Left lung (tissue), 10 donors: ENCODE data around the gene SLC6A17. TPM values are rescaled to one million over a fixed set of nuclear protein-coding genes. Genes with fewer than 3 reads are reported as not detected.

Source experiments
- ATAC-seq: fragments of 200-7000 bp; cut with Tn5 transposase; one replicate; pipeline ENCODE4 v1.9.1; 2020; ENCODE audit warnings: moderate library complexity
- DNase-seq, 4 donors: peaks; one replicate each; pipeline ENCODE4 v3.0.0-alpha.2; 2013 to 2020
- H3K27ac ChIP-seq, 2 donors: fragments of 200-600 bp; sonication (generic) in 1 of 2; one replicate each; pipeline versions ENCODE4 v1.5.0 to v1.8.0; 2020 to 2021
- H3K27me3 ChIP-seq, 2 donors: fragments of 200-600 bp; sonication (generic) in 1 of 2; one replicate each; pipeline versions ENCODE4 v1.5.0 to v1.8.0; 2020 to 2021
- H3K36me3 ChIP-seq, 2 donors: fragments of 200-600 bp; sonication (generic) in 1 of 2; one replicate each; pipeline versions ENCODE4 v1.5.0 to v1.8.0; 2020 to 2021
- H3K4me1 ChIP-seq, 2 donors: fragments of 200-600 bp; one replicate each; pipeline ENCODE4 v1.8.0; 2021
- H3K4me3 ChIP-seq, 2 donors: fragments of 200-600 bp; sonication (generic) in 1 of 2; one replicate each; pipeline versions ENCODE4 v1.5.0 to v1.8.0; 2020 to 2021; ENCODE audit warnings: mild to moderate bottlenecking in 1 of 2
- H3K9me3 ChIP-seq, 2 donors: fragments of 200-600 bp; sonication (generic) in 1 of 2; one replicate each; pipeline versions ENCODE4 v1.5.0 to v1.8.0; 2020 to 2021
- intact Hi-C, 2 donors: fragments of 100-400 bp; cut with DNase I; formaldehyde crosslinking; loops; one replicate each; pipeline versions ENCODE4 v1.11.2 to v1.14.2; 2022
- polyA plus RNA-seq, 6 donors: library from polyadenylated mRNA; unstranded; fragments of 120-200 nt; gene quantifications; one replicate each; pipeline ENCODE4 v1.2.1, GENCODE V29; 2013; ENCODE audit not compliant: insufficient read length in 6 of 6
- total RNA-seq, 2 donors: library from RNA; stranded (reverse); fragmentation: NEBNext Ultra II Directional; extraction: Animal tissue kit (Norgen Biotek cat#: 25700); gene quantifications; one replicate each; pipeline ENCODE4 v1.2.1, GENCODE V29; 2021
- TF ChIP-seq, protein P1 (sequence below), 2 donors: fragments of 200-600 bp; sonication (generic) in 1 of 2; IDR thresholded peaks; one replicate each; pipeline versions ENCODE4 v1.5.0 to v1.8.0; 2021; ENCODE audit warnings: antibody characterized with exemption in 2 of 2
- donor health status: DM: no; HTN: yes; CAD: no.
- donor health status: DM: no; HTN: no; CAD: no.

The SLC6A17 gene
- total and polyA plus RNA-seq, 8 donors: 0.03 to 0.13 (median 0.04) TPM; not detected in 1

DNA sequence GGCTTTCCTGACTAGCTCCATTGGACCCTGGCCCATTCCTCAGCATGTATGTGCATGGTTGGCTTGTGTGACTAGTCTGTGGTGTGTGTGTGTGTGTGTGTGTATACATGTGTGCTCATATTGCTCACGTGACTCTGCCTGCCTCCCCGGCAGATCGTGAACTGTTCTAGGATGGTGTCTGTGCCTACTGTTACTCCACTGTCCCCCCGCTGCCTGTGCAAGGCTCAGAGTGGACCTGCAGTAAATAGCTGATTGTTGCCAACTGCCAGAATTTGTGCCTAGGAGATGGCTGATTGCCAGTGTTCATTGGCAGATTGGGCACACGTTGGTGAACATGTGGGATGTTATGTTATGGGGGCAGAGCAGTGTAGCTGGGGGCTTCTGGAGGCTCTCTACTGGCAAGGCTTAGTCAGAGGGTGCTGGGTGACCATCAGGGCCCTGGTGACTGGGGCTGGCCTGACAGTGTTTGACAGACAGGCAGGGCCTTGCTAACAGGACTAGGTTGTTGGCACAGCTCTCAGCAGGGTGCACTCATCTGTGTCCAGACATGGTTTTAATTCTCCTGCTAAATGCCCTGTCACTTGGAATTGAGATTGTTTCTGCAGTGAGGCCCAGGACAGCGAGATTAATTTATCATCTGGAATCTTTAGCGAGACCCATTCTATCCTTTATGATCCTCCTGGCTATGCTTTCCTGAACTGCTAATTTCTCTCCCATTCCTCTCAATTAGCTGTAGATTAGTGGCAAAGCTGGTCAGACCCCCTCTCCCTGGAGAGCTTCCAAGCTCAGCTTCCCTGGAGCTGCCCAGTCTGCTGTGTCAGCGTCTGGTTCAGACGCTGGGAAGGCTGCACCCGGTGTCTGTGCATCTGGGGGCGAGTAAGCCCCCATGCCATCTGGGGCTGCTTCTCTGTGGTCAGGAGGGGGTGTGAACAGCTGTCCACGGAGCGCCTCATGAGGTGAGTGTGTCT is 20.8 kb downstream of the SLC6A17 start:
- Histone ChIP-seq H3K36me3 (no peaks in the 10 kb centered on the region), H3K4me1 (no peaks in the 10 kb centered on the region), H3K27me3 (peaks cover 0 to 21% of the 10 kb centered on the region in 2 donors), H3K9me3 (no peaks in the 10 kb centered on the region), H3K27ac (no peak overlapping the region), H3K4me3 (no peak overlapping the region)
- TF ChIP-seq, protein P1, sequence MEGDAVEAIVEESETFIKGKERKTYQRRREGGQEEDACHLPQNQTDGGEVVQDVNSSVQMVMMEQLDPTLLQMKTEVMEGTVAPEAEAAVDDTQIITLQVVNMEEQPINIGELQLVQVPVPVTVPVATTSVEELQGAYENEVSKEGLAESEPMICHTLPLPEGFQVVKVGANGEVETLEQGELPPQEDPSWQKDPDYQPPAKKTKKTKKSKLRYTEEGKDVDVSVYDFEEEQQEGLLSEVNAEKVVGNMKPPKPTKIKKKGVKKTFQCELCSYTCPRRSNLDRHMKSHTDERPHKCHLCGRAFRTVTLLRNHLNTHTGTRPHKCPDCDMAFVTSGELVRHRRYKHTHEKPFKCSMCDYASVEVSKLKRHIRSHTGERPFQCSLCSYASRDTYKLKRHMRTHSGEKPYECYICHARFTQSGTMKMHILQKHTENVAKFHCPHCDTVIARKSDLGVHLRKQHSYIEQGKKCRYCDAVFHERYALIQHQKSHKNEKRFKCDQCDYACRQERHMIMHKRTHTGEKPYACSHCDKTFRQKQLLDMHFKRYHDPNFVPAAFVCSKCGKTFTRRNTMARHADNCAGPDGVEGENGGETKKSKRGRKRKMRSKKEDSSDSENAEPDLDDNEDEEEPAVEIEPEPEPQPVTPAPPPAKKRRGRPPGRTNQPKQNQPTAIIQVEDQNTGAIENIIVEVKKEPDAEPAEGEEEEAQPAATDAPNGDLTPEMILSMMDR (IDR thresholded peaks at IDR 0.05): no peak
- DNase-seq (no peak), ATAC-seq (no peak)
- intact Hi-C loops: no loop called here

DNA sequence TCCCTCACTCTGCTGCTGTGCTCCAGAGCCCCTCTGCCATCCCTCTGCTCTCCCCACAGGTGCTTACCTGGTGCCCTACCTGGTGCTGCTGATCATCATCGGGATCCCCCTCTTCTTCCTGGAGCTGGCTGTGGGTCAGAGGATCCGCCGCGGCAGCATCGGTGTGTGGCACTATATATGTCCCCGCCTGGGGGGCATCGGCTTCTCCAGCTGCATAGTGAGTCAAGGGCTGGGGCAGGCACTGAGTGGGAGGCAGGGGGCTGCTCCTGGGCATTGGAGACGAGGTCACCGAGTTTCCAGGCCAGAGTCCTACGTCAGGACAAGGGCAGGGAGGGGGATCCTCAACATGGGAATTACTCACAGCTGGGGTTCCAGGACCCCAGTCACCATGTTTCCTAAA is 21.7 kb downstream of the SLC6A17 start:
- no peaks in the 10 kb centered on the region for H3K9me3 ChIP-seq
- H3K27ac ChIP-seq: no peak overlapping the region
- H3K4me3 ChIP-seq: no peak overlapping the region
- peaks cover 0 to 21% of the 10 kb centered on the region in 2 donors for H3K27me3 ChIP-seq
- intact Hi-C loops: no loop called here
- ATAC-seq: no peak
- H3K4me1 ChIP-seq: no peaks in the 10 kb centered on the region
- TF ChIP-seq, protein P1 (IDR thresholded peaks at IDR 0.05): no peak
- no peaks in the 10 kb centered on the region for H3K36me3 ChIP-seq
- DNase-seq: no peak

DNA sequence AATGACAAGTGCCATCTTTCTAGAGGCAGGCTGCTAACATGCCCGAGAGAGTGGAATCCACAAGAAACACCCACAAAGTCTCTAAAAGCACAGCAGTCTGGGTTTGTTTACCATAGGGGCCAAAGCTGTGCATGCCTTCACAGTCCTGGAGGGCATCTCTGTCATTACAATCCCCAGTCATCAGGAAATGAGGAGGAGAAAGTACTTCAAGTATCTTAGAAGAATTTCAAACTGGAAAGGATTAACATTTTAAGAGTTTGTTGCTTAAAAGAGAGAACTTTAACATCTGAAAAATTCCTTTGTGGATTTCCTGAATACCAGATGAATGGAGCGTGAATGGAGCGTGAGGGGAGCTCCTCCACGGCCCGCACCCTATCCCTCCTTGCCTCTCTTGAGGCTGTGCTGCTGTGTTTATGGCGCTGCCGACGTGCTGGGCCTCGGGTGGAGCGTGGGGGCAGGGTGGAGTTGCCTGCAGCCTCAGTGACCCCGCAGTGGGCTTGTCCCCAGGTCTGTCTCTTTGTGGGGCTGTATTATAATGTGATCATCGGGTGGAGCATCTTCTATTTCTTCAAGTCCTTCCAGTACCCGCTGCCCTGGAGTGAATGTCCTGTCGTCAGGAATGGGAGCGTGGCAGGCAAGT is 23.3 kb downstream of the SLC6A17 start:
- H3K27me3 ChIP-seq: peaks cover 0 to 21% of the 10 kb centered on the region in 2 donors
- H3K4me3 ChIP-seq: no peak overlapping the region
- H3K27ac ChIP-seq: no peak overlapping the region
- no peaks in the 10 kb centered on the region for H3K4me1 ChIP-seq
- TF ChIP-seq, protein P1 (IDR thresholded peaks at IDR 0.05): no peak
- intact Hi-C loops: no loop called here
- DNase-seq (no peak), ATAC-seq (no peak)
- no peaks in the 10 kb centered on the region for H3K9me3 ChIP-seq
- no peaks in the 10 kb centered on the region for H3K36me3 ChIP-seq

DNA sequence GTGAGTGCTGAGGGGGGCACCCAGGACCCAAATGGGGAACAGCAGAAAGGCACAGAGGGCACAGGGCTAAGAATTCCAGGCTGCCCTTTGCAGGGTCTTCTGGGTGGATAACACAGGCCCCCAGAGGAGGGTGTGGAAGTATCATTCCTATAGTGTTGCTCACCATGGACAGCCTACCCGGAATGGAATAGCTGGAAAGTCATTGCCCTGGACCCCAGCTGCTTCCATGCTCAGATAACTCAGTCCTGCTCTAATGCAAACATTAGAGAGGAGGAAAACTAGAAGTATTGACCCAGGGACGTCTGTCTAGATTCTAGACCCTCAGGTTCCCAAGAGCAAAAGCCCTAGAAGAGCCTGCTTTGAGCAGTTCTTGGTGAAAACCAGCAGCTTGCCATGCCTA is 24.7 kb downstream of the SLC6A17 start:
- ATAC-seq: no peak

More for the DNA sequence above, 24.7 kb downstream of the SLC6A17 start:
- no peak for DNase-seq
- TF ChIP-seq, protein P1 (IDR thresholded peaks at IDR 0.05): no peak
- intact Hi-C loops: no loop called here
- Histone ChIP-seq H3K9me3 (peaks cover 0 to 2% of the 10 kb centered on the region in 2 donors), H3K27me3 (peaks cover 0 to 26% of the 10 kb centered on the region in 2 donors), H3K36me3 (no peaks in the 10 kb centered on the region), H3K27ac (no peak overlapping the region), H3K4me1 (no peaks in the 10 kb centered on the region), H3K4me3 (no peak overlapping the region)
